Hematopoietic multipotent progenitor cell treated with erythropoietin and hydrocortisone succinate and interleukin-3 and kit ligand, for 4 days (in vitro differentiated cells): ENCODE data around the gene IL1RAPL1.

Experiments
- DNase-seq: peaks from one replicate; pipeline ENCODE4 v3.0.0-alpha.2; 2015

The IL1RAPL1 gene

DNA sequence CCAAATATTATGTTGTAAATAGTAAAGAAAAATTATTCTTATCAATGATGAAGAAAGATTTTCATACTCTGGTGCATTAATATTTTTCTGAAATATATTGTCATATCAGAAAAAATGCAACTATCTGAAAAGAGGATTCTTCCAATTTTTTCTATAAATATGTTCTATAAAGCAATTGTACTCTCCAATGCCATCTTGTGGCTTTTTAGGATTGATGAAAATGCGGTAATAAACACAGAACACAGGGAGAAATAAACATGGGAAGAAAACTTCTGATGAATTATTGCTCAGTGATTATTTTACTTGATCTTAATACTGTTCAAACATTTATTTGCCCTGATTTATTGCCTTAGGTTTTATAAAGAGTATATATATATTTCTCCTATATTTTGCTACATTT lies 215.4 kb downstream of the IL1RAPL1 start:
- no peak for DNase-seq

DNA sequence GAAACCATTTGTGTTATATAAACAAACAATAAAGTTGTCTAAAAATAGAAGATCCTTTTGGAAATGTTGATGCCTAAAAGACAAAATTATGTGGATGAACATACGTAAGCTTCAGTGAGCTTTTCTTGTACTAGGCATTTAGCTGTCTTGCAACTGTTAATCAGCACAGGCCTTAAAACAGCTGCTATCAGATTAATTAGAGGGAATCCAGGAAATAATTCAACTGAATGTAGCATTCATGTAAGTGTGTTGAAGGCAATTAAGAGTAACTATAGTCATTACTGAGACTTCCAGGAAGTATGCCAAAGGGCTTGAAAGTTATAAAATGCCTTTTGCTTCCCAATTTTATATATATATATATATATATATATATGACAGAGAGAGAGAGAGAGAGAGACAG lies 248.7 kb downstream of the IL1RAPL1 start:
- no peak for DNase-seq

DNA sequence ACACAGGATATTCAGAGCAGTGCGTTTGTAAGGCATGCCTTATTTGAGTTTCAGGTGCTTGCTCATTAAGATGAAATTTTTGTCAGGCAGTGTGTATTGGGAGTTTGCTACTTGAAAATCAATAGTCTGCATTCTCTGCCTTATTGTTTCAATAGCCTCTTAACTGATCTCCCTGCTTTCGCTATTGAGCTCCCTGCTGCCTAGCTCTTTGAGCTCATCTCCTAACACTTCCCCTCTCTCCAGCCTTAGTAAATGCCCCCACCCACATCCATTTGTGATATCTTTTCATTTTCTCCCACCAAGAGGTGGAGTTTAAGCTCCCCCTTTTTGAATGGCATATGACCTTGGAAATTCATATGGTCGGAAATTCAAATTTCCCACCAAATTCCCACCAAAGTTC lies 256.6 kb downstream of the IL1RAPL1 start:
- DNase-seq: no peak

DNA sequence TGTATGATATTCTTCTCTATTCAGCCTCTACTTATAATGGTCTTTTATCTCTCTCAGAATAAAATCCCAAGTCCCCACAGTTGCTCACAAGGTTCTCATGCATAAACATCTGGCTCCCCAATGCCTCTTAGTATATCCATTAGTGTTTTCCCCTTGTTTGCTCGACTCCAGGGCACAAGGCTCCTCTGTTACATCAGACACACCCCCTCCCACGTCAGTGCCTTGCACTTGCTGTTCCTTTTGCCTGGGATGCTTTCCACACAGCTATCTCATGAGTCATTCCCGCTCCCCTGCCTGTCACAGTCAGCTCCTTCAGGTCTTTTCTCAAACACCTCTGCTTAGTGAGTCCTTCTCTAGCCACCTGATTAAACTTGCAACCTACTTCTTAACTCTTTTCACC lies 260.2 kb downstream of the IL1RAPL1 start:
- no peak for DNase-seq

DNA sequence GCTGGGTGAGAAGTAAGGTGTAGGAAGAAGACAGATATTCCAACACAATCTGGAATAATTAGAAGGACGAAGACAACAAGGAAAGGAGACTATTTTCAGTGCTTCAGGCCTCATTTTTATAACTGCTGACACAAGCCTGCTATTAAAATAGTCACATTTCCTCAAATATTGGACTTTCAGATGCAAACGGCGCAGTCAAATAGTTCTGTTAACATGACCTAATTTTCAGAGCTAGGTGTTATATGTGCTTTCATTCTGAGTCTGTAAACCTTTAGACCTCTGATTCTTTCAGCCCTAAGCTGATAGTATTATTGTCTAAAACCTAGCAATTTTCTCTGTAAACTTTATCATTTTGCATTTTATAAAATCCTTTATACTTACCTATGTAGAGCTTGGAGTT lies 261.5 kb downstream of the IL1RAPL1 start:
- DNase-seq: no peak

DNA sequence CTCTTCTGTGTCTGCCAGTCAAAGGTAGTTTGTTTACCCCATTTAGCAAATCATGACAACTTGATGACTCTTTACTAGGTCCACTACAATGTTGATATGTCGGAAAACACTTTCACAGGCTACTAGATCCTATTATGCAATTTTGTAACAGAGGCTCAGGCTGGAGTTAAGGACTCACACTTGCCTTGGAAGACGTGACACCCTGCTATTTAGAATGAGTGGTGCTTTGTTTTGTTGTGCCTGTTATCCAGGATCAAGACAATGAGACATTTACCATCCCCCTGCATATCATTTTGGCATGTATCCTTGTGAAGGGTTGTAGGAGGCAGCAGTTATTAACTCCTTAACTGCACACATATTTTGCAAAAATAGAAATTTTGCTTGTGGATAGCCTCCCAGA lies 263.7 kb downstream of the IL1RAPL1 start:
- no peak for DNase-seq

DNA sequence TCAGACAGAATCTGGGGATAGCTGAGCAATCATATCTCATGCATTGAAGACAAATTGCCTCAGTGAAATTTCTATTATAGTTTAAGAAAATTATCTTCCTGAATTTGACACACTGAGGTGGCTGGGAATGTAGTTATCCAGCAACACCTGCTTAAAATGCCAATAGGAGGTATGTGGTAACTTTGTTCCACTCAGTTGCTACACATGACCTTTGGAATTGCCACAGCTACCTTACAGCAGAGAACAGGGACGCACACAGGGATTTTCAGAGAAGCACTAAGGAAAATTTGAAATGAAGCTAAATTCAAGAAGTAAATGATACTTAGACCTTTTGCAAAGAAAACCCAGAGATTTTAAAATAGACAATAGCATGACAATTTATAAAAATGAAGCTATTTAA lies 264.6 kb downstream of the IL1RAPL1 start:
- DNase-seq: no peak

DNA sequence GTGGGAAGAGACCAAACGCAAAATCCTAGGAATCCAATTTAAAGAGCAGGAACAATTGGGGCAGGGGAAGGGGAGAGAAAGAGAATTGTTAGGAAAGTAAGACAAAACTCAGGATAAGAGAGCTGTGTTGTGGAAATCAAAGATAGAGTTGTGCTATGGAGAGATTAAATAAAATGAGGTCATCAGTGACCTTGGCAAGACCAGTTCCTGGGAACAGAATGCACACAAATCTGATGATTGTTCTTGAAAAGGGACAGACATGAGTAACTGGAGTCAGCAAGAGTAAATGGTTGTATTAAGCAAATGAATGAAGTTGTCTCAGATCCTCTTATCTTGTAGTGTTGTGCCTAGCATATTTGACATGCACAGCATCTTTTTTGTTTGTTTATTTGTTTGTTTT lies 267.4 kb downstream of the IL1RAPL1 start:
- no peak for DNase-seq

DNA sequence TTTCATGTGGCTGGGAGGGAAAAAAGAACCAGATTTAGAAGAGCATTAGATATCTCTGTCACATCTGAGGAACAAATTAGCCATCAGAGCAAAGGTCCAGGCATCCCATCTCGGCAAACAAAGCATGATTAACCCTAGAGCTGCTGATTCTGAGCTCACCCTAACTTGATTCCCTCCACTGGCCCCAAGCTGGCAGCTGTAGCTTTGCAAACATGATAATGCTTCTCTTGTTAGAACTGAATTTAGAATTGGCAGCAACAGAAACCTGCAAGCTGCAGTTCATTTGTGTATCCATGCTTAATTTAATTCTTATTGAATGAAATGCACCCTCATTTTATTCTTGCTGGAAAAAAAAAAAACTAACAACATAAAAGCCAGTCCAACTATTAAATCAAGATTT lies 289.2 kb downstream of the IL1RAPL1 start:
- DNase-seq: no peak

DNA sequence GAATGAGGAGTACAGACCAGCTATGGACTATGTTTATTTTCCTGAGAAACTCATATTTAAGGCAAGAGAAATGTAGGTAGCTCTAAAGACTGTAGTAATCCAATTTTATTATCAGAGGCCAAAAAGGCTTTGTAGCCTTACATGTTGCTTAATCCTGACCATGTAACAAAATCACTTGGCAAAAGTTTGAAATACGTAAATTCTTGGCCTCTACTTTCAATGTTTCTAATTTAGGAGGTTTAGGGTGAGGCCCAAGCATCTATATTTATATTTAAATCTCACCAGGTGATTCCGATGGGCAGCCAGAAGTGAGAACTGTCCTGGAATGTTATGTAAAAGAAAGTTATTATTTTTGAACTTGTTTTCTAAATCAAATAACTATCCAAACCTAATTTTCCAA lies 289.7 kb downstream of the IL1RAPL1 start:
- DNase-seq: no peak

DNA sequence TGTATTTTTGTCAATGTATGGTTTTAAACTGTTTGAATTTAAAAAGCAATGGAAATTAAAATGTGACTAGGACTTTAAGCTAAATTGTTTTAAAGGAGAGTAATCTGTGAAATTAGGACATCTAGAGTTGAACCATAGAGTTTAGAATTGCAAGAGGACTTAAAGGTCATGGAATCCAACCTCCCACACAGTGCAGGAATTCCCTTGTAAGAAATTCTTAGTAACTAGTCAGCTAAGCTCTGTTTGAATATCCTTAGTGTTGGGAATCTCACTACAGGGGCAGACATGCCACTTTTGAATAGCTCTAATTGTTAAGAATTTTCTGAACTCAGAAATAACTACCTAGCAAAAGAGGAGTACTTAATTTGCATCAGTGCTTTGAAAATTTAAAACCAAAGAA lies 292.9 kb downstream of the IL1RAPL1 start:
- DNase-seq: no peak

DNA sequence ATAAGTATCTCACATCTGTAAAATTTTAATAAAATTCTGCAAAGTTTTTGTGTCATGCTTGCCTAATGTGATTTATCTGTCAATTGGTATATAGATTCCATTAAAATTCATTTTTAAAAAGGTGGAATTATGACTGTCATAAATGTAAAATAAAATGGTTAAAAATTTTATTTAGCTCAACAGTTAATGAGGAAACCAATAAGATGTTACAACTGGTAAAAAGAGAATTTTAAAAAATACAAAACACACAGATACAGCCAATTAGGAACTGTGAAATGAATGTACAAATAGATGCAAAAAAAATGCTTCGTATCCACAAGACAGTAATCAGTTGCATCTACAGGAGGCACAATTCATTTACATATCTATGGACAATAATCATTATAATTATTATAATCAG lies 297.6 kb downstream of the IL1RAPL1 start:
- no peak for DNase-seq

DNA sequence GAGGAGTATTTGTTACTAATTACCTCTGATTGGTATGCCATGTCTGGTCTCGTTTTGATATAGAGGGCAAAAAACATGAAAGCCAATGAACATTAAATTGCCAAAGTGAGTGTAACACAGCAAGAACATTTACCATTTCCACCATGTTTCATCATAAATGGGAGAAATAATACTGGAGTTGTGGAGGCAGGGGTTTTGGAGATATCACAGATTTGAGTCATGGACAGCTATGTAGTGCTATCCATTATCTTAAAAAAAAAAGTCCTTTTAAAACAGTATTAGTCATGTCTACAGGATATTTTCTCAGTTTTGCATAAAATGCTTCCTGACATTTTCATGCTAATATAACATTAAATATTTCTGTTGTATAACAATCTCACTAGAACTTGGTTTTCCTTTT lies 301.2 kb downstream of the IL1RAPL1 start:
- no peak for DNase-seq

DNA sequence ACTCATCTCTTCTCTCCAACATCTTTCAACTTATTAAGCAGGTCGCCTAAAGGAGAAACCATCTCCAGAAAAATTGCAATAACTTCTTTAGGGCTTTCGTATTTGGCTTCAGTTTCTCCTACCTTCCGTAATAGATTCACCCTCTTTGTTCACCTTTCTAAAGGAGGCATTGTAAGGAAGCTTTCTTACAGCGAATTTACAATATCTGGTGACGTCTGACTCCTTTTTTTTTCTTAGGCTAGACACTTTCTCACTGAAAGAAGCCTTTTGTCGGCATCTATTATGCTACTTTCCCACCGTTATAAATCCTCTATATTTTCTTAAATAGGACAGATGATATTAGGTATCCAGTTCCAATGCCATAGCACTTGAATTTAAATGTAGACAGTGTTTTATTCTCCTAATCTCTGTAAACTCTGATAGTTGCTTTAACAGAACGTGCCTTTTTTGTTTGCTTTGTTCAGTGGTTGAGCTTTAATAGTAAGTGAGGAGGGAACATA lies 302.4 kb downstream of the IL1RAPL1 start:
- no peak for DNase-seq

DNA sequence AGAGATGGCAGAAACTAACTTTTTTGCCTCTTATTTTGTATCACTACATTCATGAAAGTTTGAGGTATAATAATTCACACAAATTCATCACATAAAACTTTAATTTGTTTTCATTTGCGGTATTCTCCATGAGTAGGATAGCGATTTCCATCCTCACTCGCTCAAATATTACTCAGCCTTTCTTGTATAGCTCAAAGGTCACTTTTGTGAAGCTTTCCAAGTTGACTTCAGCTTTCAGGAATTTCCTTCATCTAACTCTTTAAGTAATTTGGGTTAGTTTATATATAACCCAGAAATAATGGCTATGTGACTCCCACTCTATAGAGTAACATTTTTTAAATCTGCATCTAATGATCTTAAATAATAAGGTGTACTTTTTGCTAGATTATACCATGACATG lies 314.4 kb downstream of the IL1RAPL1 start:
- no peak for DNase-seq

DNA sequence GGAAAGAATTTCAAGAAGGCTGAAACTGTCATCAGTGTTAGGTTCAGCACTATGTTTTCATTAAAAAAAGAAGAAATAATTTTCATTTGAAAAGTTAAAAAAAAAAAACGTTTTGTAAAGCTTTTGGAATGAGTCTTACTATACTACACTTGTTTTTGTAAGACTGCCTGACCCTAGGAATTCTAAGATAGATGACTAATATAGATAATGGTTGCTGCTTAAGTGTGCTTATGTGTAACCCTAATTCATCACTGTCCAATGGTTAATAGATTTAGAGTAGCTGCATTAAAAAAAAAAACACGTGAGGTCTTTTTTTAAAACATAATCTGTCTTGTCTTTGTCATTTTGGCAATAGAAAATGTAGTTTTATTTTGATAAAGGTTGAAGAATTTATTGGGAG lies 323.2 kb downstream of the IL1RAPL1 start:
- DNase-seq: no peak

DNA sequence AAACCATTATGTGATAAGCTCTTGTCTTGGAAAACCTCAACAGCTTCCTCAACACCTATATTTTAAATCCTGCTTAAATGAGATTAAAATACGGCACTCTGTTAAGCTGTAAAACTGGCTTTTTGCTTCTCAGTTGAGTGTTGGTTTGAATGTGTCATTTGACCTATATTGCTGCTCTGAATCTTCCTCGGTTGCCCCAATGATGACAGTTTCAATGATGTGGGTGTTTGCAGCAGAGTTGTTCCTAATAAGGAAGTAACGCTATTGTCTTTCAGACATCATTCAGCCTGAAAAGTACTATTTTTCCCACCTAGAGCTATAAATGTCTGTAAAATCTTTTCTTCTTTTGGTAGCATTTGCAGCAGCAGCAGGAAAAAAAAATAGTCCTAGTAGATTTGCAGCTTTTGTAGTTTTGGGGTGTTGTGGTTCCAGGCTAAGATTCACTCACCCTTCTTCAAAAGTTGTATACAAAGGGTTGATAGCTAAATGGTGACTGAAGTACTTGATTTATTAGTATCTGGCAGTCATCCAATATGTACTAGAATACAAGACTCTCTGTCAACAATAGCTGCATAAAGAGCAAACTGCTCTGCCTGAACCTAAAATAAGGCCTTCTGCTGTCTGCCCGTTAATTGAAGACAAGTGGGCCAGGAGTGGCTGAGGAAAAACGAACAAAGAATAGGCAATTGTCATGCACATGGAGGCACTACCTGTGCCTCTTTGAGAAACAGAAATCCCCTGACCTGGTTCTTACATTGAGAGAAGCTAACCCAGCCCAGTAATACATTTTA lies 333.1 kb downstream of the IL1RAPL1 start:
- no peak for DNase-seq

DNA sequence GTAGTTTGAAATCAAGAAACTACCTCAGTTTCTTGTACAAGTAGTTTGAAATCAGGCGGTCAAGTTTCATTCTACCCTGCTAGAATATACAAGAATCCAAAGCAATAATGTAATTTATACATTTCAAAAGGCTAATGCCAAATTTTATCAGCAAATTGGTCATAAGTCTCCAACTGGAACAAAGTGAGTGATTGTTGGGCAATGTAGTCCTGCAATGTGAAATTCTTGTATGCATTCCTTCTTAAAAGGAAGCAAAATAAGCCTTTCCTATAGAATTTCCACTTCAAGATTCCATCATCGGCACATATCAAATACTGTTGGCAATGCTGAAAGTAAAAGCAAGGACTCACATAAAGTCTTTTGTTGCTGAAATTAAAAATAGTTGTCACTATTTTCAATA lies 334.9 kb downstream of the IL1RAPL1 start:
- DNase-seq: no peak

DNA sequence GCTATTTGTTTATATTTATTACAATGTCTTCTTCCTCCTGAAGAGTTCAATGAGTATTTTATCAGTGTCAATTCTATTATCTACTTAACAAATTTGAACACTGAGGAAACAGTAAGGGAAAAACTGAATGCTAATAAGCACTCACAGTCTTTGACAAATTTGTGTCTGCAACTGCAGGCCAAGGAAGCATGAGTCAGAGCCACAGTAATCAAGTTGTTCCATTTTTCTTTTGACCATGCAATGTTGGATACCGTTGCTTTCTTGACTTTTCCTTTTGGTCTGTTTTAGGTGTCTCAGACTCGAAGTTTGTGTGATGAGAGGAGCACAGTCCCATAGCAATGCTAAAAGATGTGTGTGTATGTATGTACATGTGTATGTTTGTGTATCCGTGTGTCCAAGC lies 359.6 kb downstream of the IL1RAPL1 start:
- no peak for DNase-seq

DNA sequence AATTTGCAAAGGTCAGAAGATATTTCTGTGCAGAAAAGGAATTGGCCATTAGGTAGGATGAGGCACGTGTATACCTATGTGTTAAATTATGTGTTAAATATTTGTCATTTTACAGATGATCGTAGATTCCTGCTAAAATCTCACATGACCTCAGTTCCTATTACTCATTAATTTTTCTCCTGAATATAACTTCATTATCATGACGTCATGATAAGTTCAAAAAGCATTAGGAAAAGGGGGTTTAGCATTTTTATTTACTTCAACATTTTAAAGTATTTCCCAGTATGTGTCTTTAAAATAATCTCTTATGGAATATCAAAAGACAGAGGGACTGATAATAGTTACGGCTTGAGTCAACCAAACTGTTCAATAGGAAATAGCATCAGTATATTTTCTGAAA lies 372.8 kb downstream of the IL1RAPL1 start:
- no peak for DNase-seq

DNA sequence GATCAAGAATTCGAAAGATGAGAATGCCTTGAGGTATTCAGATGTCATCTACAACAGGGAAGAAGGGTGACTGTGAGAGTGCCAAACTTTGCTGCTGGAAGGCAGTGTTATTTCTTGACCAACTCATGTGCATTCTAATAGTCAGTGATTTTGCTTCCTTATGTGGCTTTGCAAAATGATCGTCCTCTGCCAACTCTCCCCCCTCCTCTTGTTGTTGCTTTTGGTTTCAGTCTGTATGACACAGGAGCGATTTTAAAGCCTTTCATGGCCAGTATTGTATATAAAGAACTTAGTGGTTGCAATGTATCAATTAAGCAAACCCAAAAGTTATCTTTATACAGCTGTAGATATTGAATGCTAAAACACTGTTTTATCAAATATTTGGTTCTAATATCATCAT lies 379.1 kb downstream of the IL1RAPL1 start:
- DNase-seq: no peak

DNA sequence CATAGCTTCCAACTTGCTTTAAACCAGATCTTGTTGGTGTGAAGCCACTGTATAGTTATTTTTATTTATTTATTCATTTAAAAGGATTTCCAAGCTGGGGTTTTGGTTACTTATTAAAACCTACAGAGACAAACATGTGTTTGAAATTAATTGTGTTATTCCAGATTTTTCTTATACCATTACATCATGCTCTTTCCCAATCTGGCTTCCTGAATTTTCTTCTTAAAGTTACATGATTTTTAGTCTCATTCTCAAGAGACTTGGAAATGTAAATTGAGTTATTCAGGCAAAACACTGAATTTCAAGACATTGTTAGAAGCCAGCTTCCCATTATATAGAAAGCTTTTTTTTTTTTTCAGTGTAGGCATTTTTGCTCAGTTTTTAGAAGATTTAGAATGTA lies 381.9 kb downstream of the IL1RAPL1 start:
- DNase-seq: no peak

DNA sequence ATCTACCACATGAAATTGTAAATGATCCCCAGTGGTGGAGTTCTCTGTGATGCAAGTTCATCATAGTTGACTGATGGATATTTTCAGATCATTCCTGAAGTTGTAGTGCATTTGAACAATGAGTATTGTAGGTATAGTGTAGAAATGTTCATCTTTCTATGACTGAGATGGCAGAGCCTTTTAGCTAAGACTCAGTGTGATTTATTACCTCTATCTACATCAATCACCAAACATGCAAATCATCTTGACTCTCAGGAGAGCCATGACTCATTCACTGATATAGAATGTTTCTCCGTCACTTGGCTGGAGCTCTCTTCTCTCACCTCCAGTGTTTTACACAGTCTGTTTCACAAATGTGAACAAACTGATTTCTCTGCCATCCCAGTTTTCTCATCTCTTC lies 392.6 kb downstream of the IL1RAPL1 start:
- no peak for DNase-seq

DNA sequence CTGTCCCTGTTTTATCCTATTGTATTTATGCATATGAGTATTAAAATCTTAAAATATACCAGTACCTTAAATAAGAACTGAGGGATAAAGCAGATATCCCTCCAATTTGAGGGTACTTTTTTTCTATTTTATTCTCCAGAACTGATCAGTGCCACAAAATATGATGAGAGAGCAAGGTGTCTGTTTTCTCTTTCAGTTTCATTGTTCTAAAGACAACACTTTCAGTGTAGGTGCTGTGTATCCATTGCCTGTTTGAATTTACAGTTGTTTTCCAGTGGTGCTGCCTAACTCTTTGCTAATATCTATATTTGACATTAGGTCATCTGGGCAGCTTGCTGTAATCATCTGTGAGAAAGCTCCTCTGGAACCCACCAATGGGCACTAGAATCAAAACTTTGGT lies 394.7 kb downstream of the IL1RAPL1 start:
- DNase-seq: no peak

DNA sequence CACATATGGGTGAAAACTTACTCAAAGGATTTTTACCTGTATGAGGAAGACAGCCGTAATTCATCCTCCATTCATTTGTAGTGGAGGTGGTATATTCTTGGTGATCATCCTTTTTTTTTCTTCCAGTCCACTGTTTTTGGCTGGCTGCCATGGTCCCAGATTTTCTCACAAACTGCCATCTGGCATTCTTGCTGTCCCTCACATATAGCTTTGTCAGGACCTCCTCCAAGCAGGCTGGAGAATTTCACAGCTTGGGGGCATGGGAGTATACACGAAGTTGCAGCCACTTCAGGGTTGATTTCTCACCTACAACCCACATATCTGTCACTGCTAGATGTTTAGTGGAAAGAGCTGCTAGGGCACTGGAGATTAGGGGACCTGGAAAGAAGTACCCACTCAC lies 401.0 kb downstream of the IL1RAPL1 start:
- no peak for DNase-seq
